Measurements from ENCODE around the gene PADI1. TPM values are rescaled to one million over a fixed set of nuclear protein-coding genes. Genes with fewer than 3 reads are reported as not detected.

PADI1 gene
- polyA plus RNA-seq, 1 of the 3 experiments (the other 2 are of a cell fraction): 0.26 TPM

DNA sequence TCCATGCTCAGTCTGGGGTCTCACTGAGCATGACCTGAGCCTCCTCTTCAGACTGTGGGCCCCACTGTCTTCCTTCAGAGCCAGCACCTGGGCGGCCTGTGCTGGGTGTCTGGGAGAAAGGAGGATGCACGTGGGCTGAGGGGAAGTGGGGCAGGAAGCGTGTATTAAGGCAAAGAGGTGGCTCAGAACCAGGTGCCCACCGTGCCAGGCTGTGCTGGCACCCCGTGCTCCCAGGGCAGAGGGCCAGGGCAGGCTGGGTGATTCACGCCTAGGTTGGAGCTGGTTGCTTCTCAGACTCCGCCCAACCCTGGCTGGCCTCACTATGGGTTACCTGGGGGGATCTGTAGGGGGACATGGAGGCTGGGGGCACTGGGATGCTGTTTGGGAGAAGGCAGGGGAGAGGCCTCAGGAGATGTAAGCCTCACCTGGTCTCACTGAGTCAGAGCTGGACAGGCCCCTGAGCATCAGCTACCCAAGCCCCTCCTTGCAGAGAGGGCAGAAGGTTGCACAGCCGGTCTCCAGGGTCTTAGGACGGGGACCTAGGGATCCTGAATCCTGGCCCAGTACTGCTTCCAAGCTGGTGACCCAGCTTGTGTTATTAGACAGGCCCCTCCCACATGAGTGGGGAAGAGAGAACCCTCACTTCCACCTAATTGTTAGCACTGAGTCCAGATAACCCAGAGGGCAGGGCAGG lies 18.6 kb upstream of the PADI1 start:
- no peak overlapping the region for H3K9ac ChIP-seq
- 87% methylated on average over 5 of the region's 9 CpGs for WGBS (ENCODE audit: low lambda C conversion rate)
- ChIA-PET POLR2A (no interaction called here), CTCF (interaction anchor here (0.6 to 1.7 kb wide), 3 partner anchors 51 to 85 kb away, joined by 3 to 9 read pairs (median 3); no protein-coding TSS in a partner anchor)
- peaks cover 2 to 10% of the 10 kb centered on the region in 2 experiments; a peak in 3 of 4 replicates for H3K4me1 ChIP-seq (ENCODE audit: control insufficient read depth in 1 of 2, insufficient read depth in 2 of 2, low read depth in 1 of 2, low read length in 1 of 2)
- H3K79me2 ChIP-seq (ENCODE audit: insufficient read depth): no peaks in the 10 kb centered on the region
- no peak for TF ChIP-seq POLR2AphosphoS5 (IDR thresholded peaks at IDR 0.05; ENCODE audit: low read depth, low read length)
- no peak for TF ChIP-seq ELF1 (IDR thresholded peaks at IDR 0.05)
- TF ChIP-seq YY1 (IDR thresholded peaks at IDR 0.05; ENCODE audit: low read depth): no peak
- no peak for TF ChIP-seq FOXM1 (IDR thresholded peaks at IDR 0.05; ENCODE audit: low read depth)
- no peak for TF ChIP-seq CHD2 (IDR thresholded peaks at IDR 0.05; ENCODE audit: low read length, partially characterized antibody)
- TF ChIP-seq MEF2A (IDR thresholded peaks at IDR 0.05; ENCODE audit: borderline replicate concordance, low read depth): no peak
- no peak for TF ChIP-seq MXI1 (IDR thresholded peaks at IDR 0.05; ENCODE audit: low read depth, low read length)
- TF ChIP-seq GABPA (IDR thresholded peaks at IDR 0.05; ENCODE audit: low read depth): no peak
- TF ChIP-seq RAD21 (IDR thresholded peaks at IDR 0.05; ENCODE audit: low read length): no peak
- TF ChIP-seq, protein P1, sequence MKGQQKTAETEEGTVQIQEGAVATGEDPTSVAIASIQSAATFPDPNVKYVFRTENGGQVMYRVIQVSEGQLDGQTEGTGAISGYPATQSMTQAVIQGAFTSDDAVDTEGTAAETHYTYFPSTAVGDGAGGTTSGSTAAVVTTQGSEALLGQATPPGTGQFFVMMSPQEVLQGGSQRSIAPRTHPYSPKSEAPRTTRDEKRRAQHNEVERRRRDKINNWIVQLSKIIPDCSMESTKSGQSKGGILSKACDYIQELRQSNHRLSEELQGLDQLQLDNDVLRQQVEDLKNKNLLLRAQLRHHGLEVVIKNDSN (IDR thresholded peaks at IDR 0.05; ENCODE audit: borderline replicate concordance, low read depth): no peak
- TF ChIP-seq GATA2 (CRISPR knock-in tag; IDR thresholded peaks at IDR 0.05): no peak
- TF ChIP-seq RCOR1 (IDR thresholded peaks at IDR 0.05; ENCODE audit: low read length): no peak
- TF ChIP-seq SIN3A (IDR thresholded peaks at IDR 0.05; ENCODE audit: borderline replicate concordance, low read depth, low read length): no peak
- no peak for TF ChIP-seq NRF1 (IDR thresholded peaks at IDR 0.05; ENCODE audit: low read depth, low read length)
- no peak for TF ChIP-seq TEAD4 (IDR thresholded peaks at IDR 0.05; ENCODE audit: borderline replicate concordance, insufficient read depth)
- TF ChIP-seq EP300 (IDR thresholded peaks at IDR 0.05; ENCODE audit: borderline replicate concordance in 1 of 2, low read depth in 1 of 2, low read length in 1 of 2): no peak
- no peak for TF ChIP-seq SMC3 (IDR thresholded peaks at IDR 0.05; ENCODE audit: low read depth, low read length)
- no peak for TF ChIP-seq CTCF (IDR thresholded peaks at IDR 0.05)
- H3K27ac ChIP-seq (ENCODE audit: low read depth in 2 of 2, low read length in 1 of 2): no peak overlapping the region
- no peaks in the 10 kb centered on the region for H4K20me1 ChIP-seq (ENCODE audit: insufficient read depth)
- no peak overlapping the region for H3K4me3 ChIP-seq (ENCODE audit: low read depth in 2 of 2, low read length in 1 of 2)
- DNase-seq: no peak
- no peaks in the 10 kb centered on the region for H3F3A ChIP-seq (replicated peaks; ENCODE audit: insufficient read depth)
- no peak overlapping the region for H3K4me2 ChIP-seq
- no peaks in the 10 kb centered on the region for H3K27me3 ChIP-seq (ENCODE audit: insufficient read depth)
- no peaks in the 10 kb centered on the region for H3K9me3 ChIP-seq
- H3K36me3 ChIP-seq (replicated peaks in 1 of 2; ENCODE audit: control insufficient read depth in 1 of 2, insufficient read depth in 2 of 2, low read length in 1 of 2): no peaks in the 10 kb centered on the region
- no peaks in the 10 kb centered on the region for H3K9me2 ChIP-seq
- H2AFZ ChIP-seq (ENCODE audit: low read depth): no peak overlapping the region

Measured in SK-N-SH (cell line).